Mucosa of descending colon (tissue), 3 donors: ENCODE results near the gene ESR2. TPM values are rescaled to one million over a fixed set of nuclear protein-coding genes. Genes with fewer than 3 reads are reported as not detected.

Experiments used
- ATAC-seq: fragments of 200-7000 bp; cut with Tn5 transposase; one replicate; pipeline ENCODE4 v1.9.1; 2020; ENCODE audit warnings: mild to moderate bottlenecking, moderate library complexity
- DNase-seq, 3 donors: peaks; one replicate each; pipeline ENCODE4 v3.0.0-alpha.2; 2020
- H3K36me3 ChIP-seq: fragments of 200-600 bp; one replicate; pipeline ENCODE4 v1.8.0; 2021; ENCODE audit warnings: low read depth, mild to moderate bottlenecking
- H3K4me1 ChIP-seq: fragments of 200-600 bp; one replicate; pipeline ENCODE4 v1.8.0; 2021; ENCODE audit warnings: low read depth, mild to moderate bottlenecking
- H3K4me3 ChIP-seq: fragments of 200-600 bp; one replicate; pipeline ENCODE4 v1.8.0; 2021; ENCODE audit warnings: mild to moderate bottlenecking
- H3K9me3 ChIP-seq: fragments of 200-600 bp; one replicate; pipeline ENCODE4 v1.8.0; 2021; ENCODE audit warnings: mild to moderate bottlenecking
- CTCF ChIP-seq: fragments of 200-600 bp; IDR thresholded peaks from one replicate; pipeline ENCODE4 v1.8.0; 2022; ENCODE audit warnings: antibody characterized with exemption, mild to moderate bottlenecking
- intact Hi-C, 2 donors: fragments of 100-400 bp; cut with DNase I in 1 of 2; cut with micrococcal nuclease in 1 of 2; formaldehyde crosslinking; loops; one replicate each; pipeline versions ENCODE4 v1.11.0 to v1.11.1; 2022; cut with DNase I, micrococcal nuclease
- total RNA-seq, 3 donors: library from RNA; stranded (reverse); fragmentation: NEBNext Ultra II Directional in 2 of 3; extraction: Animal tissue kit (Norgen Biotek cat#: 25700) in 2 of 3; gene quantifications; one replicate each; pipeline versions ENCODE4 v1.2.1 to v1.2.4, GENCODE V29; 2021 to 2023
- donor health status: DM: no; HTN: no; CAD: no; lungs with moderate emphysema.
- donor health status: DM: no; HTN: no; CAD: no.
- donor health status: DM: no; HTN: yes; CAD: no.

The ESR2 gene
- total RNA-seq, 3 donors from 2014 or later = 0.32 to 0.60 (median 0.41) TPM

DNA sequence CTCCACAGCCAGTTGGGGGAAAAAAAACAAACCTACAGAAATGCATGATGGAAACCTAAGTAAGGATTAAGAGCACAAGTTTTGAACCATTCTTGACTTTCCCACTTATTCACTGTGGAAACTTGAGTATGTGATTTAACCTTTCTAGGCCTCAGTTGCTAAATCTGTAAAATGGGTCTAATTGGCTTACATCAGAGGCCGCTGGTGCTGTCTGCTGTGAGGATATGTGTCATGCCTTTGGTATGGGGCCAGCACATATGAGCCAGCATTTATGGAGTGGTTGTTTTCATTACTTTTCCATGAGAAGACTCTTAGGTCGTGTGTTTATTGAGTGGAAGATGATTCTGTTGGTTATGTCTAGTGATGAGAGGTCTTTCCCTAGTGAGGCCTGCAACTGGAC lies 102.4 kb downstream of the ESR2 start:
- H3K4me3 ChIP-seq = no peak overlapping the region
- no peak for ATAC-seq
- intact Hi-C loops = no loop called here
- H3K4me1 ChIP-seq = no peaks in the 10 kb centered on the region
- H3K36me3 ChIP-seq = no peaks in the 10 kb centered on the region
- TF ChIP-seq CTCF = no peak
- no peaks in the 10 kb centered on the region for H3K9me3 ChIP-seq
- no peak for DNase-seq

- DNase-seq (no peak), ATAC-seq (no peak)
- TF ChIP-seq CTCF = no peak
- H3K9me3 ChIP-seq = no peaks in the 10 kb centered on the region
- no peak overlapping the region for H3K4me3 ChIP-seq
- intact Hi-C loops = no loop called here
- H3K4me1 ChIP-seq = no peaks in the 10 kb centered on the region
- no peaks in the 10 kb centered on the region for H3K36me3 ChIP-seq
Observed at GRCh38 chr14:64190974-64191502, 103.1 kb downstream of the ESR2 start.

DNA sequence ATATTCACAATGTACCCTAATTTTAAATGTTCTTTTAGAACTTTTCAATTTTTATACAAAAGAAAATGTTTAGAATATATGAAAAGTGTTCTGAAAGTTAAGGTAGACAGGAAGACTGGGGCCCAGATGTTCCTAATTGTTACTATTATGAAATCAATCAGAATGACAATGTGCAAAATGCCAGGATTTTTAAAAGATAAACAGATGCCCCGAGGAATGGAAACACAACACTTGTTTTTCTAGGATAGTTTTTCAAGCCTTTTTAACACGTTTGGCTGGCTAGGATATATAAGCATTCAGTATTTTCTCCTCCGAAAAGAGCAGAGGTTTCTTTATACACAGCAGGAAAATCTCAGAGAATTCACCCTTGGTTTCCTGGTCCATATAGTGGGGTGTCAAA lies 106.8 kb downstream of the ESR2 start:
- no peak for ATAC-seq
- DNase-seq = no peak
- intact Hi-C loops = no loop called here

GRCh38 chr14:64186231-64187129 lies 107.7 kb downstream of the ESR2 start:
- TF ChIP-seq CTCF = no peak
- H3K4me1 ChIP-seq = no peaks in the 10 kb centered on the region
- DNase-seq (no peak), ATAC-seq (no peak)
- H3K36me3 ChIP-seq = no peaks in the 10 kb centered on the region
- no peak overlapping the region for H3K4me3 ChIP-seq
- H3K9me3 ChIP-seq = no peaks in the 10 kb centered on the region
- intact Hi-C loops = no loop called here

More for the DNA sequence above, 106.8 kb downstream of the ESR2 start:
- no peaks in the 10 kb centered on the region for H3K4me1 ChIP-seq
- H3K4me3 ChIP-seq = no peak overlapping the region
- TF ChIP-seq CTCF = no peak
- no peaks in the 10 kb centered on the region for H3K36me3 ChIP-seq
- H3K9me3 ChIP-seq = no peaks in the 10 kb centered on the region

- DNase-seq = no peak
- Histone ChIP-seq H3K4me3 (no peak overlapping the region), H3K36me3 (no peaks in the 10 kb centered on the region), H3K9me3 (no peaks in the 10 kb centered on the region), H3K4me1 (no peaks in the 10 kb centered on the region)
- no peak for TF ChIP-seq CTCF
- intact Hi-C loops = no loop called here
- no peak for ATAC-seq
Observed at GRCh38 chr14:64185184-64185583, 109.0 kb downstream of the ESR2 start.
